Suprapubic skin (tissue), 4 donors: ENCODE results near the gene HSD17B14. TPM values are rescaled to one million over a fixed set of nuclear protein-coding genes. Genes with fewer than 3 reads are reported as not detected.

Experiments used
- DNase-seq, 2 donors: peaks; one replicate each; pipeline ENCODE4 v3.0.0-alpha.2; 2019; ENCODE audit warnings: low spot score in 2 of 2
- H3K27ac ChIP-seq: fragments of 200-600 bp; sonication (generic); one replicate; pipeline ENCODE4 v1.5.1; 2019
- H3K27me3 ChIP-seq: fragments of 200-600 bp; sonication (generic); one replicate; pipeline ENCODE4 v1.5.1; 2019
- H3K36me3 ChIP-seq: fragments of 200-600 bp; sonication (generic); one replicate; pipeline ENCODE4 v1.5.1; 2019
- H3K4me1 ChIP-seq: fragments of 200-600 bp; sonication (generic); one replicate; pipeline ENCODE4 v1.5.1; 2019
- H3K4me3 ChIP-seq: fragments of 200-600 bp; sonication (generic); one replicate; pipeline ENCODE4 v1.5.1; 2019; ENCODE audit warnings: mild to moderate bottlenecking
- H3K9me3 ChIP-seq: fragments of 200-600 bp; sonication (generic); one replicate; pipeline ENCODE4 v1.5.1; 2019
- CTCF ChIP-seq, 2 donors: fragments of 200-600 bp in 1 of 2; fragments of 450-650 bp in 1 of 2; sonication (generic) in 1 of 2; IDR thresholded peaks; one replicate each; pipeline ENCODE4 v1.5.1; 2016 to 2019; ENCODE audit warnings: antibody characterized with exemption in 2 of 2, mild to moderate bottlenecking in 1 of 2, moderate library complexity in 1 of 2
- EP300 ChIP-seq: sonication (generic); formaldehyde crosslinking; IDR thresholded peaks from one replicate; pipeline ENCODE4 v1.6.1; 2017; ENCODE audit warnings: antibody characterized with exemption
- POLR2A ChIP-seq, 2 donors: fragments of 450-650 bp; IDR thresholded peaks; one replicate each; pipeline ENCODE4 v1.6.1; 2017; ENCODE audit warnings: antibody characterized with exemption in 2 of 2, mild to moderate bottlenecking in 2 of 2, moderate library complexity in 2 of 2
- POLR2AphosphoS5 ChIP-seq, 3 donors: sonication (generic); formaldehyde crosslinking; IDR thresholded peaks; one replicate each; pipeline ENCODE4 v1.6.1; 2017; ENCODE audit warnings: antibody characterized with exemption in 3 of 3
- WGBS: methylation state at CpG from one replicate; pipeline ENCODE4 v1.1.5; 2018; 5-methylcytosine and 5-hydroxymethylcytosine counted together
- total RNA-seq, 4 donors: library from RNA; depleted of rRNA; stranded (reverse); fragments of >200 nt; gene quantifications; one replicate each; pipeline ENCODE4 v1.1.0, GENCODE V29; 2016

HSD17B14 gene
- total RNA-seq, 4 donors from 2014 or later, result 2.5 to 3.4 (median 3.1) TPM

GRCh38 chr19:48868114-48868886 is 32.0 kb upstream of the HSD17B14 start, which contains the start of gene PLEKHA4:
PLEKHA4 (minus strand) TSS chr19:48868617; CDS start chr19:48867620, 997 bp downstream.
- H3K27me3 ChIP-seq, result no peaks in the 10 kb centered on the region
- peak within 1 kb of the TSS; percentile 80 for H3K27ac ChIP-seq
- H3K36me3 ChIP-seq, result peaks cover 6% of the 10 kb centered on the region
- TF ChIP-seq EP300, result no peak
- peak in 1 of 2 donors; percentile 18 for TF ChIP-seq POLR2A (IDR thresholded peaks at IDR 0.05)
- H3K4me3 ChIP-seq, result peak within 1 kb of the TSS; percentile 40
- 17% methylated on average over 10 of the region's 11 CpGs for WGBS
- DNase-seq, result peak; percentile 86
- peaks cover 31% of the 10 kb centered on the region for H3K4me1 ChIP-seq
- no peaks in the 10 kb centered on the region for H3K9me3 ChIP-seq

GRCh38 chr19:48867746-48868113 is 31.4 kb upstream of the HSD17B14 start:
- H3K9me3 ChIP-seq, result no peaks in the 10 kb centered on the region
- H3K27me3 ChIP-seq, result no peaks in the 10 kb centered on the region
- whole genome bisulfite sequencing, result 13% methylated on average over 3 of the region's 7 CpGs
- H3K36me3 ChIP-seq, result peaks cover 4% of the 10 kb centered on the region
- H3K4me3 ChIP-seq, result peak overlapping the region; percentile 40
- H3K27ac ChIP-seq, result peak overlapping the region; percentile 80
- H3K4me1 ChIP-seq, result peaks cover 29% of the 10 kb centered on the region
- TF ChIP-seq CTCF (IDR thresholded peaks at IDR 0.05), result no peak
- no peak for TF ChIP-seq EP300
- no peak for TF ChIP-seq POLR2AphosphoS5 (IDR thresholded peaks at IDR 0.05)
- no peak for TF ChIP-seq POLR2A (IDR thresholded peaks at IDR 0.05)
- DNase-seq, result no peak

- TF ChIP-seq POLR2A (IDR thresholded peaks at IDR 0.05), result no peak
- TF ChIP-seq POLR2AphosphoS5 (IDR thresholded peaks at IDR 0.05), result no peak
- TF ChIP-seq EP300, result no peak
- TF ChIP-seq CTCF (IDR thresholded peaks at IDR 0.05), result no peak
- WGBS, result 50% methylated on average over 13 of the region's 14 CpGs
- H3K27ac ChIP-seq, result peak overlapping the region; percentile 80
- peak overlapping the region; percentile 40 for H3K4me3 ChIP-seq
- H3K36me3 ChIP-seq, result peaks cover 4% of the 10 kb centered on the region
- DNase-seq, result no peak
- no peaks in the 10 kb centered on the region for H3K27me3 ChIP-seq
- H3K9me3 ChIP-seq, result no peaks in the 10 kb centered on the region
- H3K4me1 ChIP-seq, result peaks cover 29% of the 10 kb centered on the region
Observed at GRCh38 chr19:48867123-48867745, 30.9 kb upstream of the HSD17B14 start.

- no peaks in the 10 kb centered on the region for H3K27me3 ChIP-seq
- 69% methylated on average over 4 of the region's 6 CpGs for WGBS
- H3K4me1 ChIP-seq, result peaks cover 26% of the 10 kb centered on the region
- peaks cover 4% of the 10 kb centered on the region for H3K36me3 ChIP-seq
- H3K9me3 ChIP-seq, result no peaks in the 10 kb centered on the region
- TF ChIP-seq CTCF (IDR thresholded peaks at IDR 0.05), result no peak
- TF ChIP-seq EP300, result no peak
- TF ChIP-seq POLR2A (IDR thresholded peaks at IDR 0.05), result no peak
- TF ChIP-seq POLR2AphosphoS5 (IDR thresholded peaks at IDR 0.05), result no peak
- no peak overlapping the region for H3K27ac ChIP-seq
- no peak overlapping the region for H3K4me3 ChIP-seq
- DNase-seq, result no peak
Observed at GRCh38 chr19:48866692-48867091, 30.4 kb upstream of the HSD17B14 start.

GRCh38 chr19:48862827-48863226 is 26.5 kb upstream of the HSD17B14 start:
- no peak for TF ChIP-seq POLR2A (IDR thresholded peaks at IDR 0.05)
- TF ChIP-seq POLR2AphosphoS5 (IDR thresholded peaks at IDR 0.05), result no peak
- no peak for TF ChIP-seq EP300
- no peak for TF ChIP-seq CTCF (IDR thresholded peaks at IDR 0.05)
- Histone ChIP-seq H3K4me3 (no peak overlapping the region), H3K27me3 (no peaks in the 10 kb centered on the region), H3K36me3 (peaks cover 16% of the 10 kb centered on the region), H3K4me1 (peaks cover 14% of the 10 kb centered on the region), H3K27ac (no peak overlapping the region), H3K9me3 (no peaks in the 10 kb centered on the region)
- no peak for DNase-seq
- WGBS, result 71% methylated on average over 7 of the region's 7 CpGs
